Measurements from ENCODE around the gene TPRG1L.

DNA sequence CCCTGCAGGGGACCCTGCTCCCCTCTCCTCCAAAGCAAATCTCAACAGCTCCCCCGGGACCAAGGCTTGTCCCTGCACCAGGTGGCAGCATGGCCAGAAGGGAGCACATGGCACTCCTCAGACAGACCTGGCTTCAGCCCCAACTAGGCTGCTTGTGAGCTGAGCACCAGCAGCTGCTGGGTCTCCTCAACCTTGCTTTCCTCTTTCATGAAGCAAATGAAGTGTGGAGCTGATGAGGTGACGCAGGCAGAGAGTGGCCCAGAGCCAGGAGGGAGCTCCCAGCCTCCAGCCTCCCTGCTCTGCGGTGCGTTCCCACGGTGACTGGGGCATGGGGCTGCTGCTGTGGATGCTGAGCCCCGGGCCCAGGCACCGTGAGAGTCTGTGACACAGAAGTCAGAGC lies 47.5 kb upstream of the TPRG1L start:
- no peak for TF ChIP-seq MAFK (IDR thresholded peaks at IDR 0.05; ENCODE audit: low read depth, low read length)
- TF ChIP-seq, protein P1, sequence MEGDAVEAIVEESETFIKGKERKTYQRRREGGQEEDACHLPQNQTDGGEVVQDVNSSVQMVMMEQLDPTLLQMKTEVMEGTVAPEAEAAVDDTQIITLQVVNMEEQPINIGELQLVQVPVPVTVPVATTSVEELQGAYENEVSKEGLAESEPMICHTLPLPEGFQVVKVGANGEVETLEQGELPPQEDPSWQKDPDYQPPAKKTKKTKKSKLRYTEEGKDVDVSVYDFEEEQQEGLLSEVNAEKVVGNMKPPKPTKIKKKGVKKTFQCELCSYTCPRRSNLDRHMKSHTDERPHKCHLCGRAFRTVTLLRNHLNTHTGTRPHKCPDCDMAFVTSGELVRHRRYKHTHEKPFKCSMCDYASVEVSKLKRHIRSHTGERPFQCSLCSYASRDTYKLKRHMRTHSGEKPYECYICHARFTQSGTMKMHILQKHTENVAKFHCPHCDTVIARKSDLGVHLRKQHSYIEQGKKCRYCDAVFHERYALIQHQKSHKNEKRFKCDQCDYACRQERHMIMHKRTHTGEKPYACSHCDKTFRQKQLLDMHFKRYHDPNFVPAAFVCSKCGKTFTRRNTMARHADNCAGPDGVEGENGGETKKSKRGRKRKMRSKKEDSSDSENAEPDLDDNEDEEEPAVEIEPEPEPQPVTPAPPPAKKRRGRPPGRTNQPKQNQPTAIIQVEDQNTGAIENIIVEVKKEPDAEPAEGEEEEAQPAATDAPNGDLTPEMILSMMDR (conservative IDR thresholded peaks at IDR 0.05; ENCODE audit: low read depth, low read length), result no peak
- TF ChIP-seq ELK1 (IDR thresholded peaks at IDR 0.05; ENCODE audit: borderline replicate concordance, low read depth, low read length), result no peak
- no peak for TF ChIP-seq SMC3 (IDR thresholded peaks at IDR 0.05; ENCODE audit: low read depth, low read length)

Data from IMR-90 (cell line).